CD4-positive, alpha-beta T cell treated with Interleukin-17A for 4 hours (primary cell): Measurements from ENCODE around the gene NADK.
"Not testable (repeated sequence)": the region's sequence is repeated elsewhere in the genome, so short reads cannot be mapped to it uniquely, and the experiment has no call there.

Experiments
- DNase-seq: peaks from one replicate; pipeline ENCODE4 v3.0.0-alpha.2; 2020; ENCODE audit warnings: mixed read lengths

Gene NADK

DNA sequence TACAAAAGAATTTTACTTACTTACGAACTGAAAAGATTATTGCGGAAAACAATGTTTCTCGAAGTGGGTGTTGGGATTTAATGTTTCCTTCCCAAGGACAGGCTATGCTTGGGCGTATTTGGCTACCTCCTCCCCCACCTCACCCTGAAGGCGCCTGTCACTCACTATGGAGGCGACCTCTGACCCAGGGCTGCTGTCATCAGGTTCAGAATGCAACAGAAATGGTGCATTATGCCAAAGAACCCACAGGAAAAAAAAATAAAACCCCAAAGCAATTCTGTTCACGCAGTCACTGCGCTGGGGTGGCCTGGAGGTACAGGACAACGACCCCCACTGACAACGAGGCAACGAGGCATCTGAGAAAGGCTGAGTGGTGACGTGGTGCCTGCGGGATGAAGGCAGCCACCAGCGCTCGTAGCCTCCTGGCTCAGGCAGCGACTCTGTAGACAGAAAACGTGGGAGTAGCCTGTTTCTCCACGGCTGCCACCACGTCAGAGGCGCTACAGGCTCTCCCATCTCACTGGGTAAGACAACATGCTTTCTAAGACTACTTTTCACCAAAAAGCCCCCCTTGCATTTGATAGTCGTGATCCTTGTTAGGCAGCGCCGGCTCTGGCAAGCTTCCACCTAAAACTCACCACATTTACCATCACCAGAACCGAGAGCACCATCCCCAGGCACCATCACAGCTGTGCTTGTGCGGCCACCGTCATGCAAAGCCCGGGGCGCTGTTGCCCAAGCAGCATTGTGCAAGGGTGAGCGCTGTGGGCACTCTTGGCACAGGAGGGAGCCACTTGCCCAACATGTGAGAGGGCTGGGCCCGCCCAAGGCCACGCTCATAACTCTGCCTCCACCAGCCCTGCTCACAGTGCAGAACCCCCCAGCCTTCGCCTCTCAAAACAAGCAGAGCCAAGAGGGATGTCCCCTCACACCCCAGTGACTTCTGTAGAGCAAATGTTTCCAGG, 14.3 kb downstream of the NADK start:
- DNase-seq = no peak

DNA sequence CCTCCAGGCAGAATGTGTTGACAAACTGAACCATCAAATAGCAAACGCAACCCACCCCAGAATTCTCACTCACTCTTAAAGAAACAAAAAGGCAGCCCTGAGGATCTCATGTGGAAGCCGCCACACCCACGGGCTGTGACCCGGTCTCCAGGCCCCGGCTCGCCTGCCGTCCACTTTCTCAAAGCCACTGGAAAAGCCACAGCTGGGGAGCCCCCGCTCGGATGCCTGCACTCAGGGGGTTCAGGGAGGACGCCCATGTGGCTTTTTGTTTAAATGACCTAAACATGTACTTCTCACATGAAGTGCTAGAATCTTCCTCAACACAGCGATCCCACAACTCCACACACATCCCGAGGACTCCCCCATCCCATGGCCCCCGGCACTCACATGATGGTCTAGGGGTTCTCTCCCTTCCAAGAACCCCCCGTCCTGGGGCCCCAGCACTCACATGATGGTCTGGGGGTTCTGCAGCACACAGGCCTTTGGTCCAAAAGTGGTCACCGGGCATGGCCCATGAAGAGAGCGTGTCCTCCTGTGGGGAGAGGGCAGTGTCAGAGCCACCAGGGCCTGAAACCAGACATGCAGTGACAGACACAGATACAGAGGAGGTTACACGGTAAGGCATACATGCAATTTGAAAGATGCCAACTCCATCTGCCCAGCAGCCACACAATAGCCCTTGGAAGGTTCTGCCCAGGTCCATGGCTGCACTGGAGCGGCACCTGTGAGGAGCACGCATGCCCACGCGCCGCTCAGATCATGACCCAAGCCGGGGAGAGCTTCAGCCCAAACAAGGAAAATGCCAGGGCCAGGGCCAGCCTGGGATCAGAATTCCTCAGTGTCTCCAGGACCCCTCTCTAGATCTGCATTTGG, 16.5 kb downstream of the NADK start:
- no peak for DNase-seq

DNA sequence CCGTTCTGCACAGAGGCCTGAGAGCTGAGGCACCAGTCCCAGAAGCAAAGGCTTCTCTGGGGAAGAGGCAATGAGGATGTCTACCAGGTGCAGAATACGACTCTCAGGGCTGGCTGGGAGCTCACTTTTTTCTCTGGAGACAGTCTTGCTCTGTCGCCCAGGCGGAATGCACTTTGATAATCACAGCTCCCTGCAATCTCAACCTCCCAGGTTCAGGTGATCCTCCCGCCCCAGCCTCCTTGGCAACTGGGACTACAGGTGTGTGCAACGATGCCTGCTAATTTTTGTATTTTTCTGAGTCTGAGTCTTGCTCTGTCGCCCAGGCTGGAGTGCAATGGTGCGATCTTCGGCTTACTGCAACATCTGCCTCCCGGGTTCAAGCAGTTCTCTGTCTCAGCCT, 17.6 kb downstream of the NADK start:
- no peak for DNase-seq

DNA sequence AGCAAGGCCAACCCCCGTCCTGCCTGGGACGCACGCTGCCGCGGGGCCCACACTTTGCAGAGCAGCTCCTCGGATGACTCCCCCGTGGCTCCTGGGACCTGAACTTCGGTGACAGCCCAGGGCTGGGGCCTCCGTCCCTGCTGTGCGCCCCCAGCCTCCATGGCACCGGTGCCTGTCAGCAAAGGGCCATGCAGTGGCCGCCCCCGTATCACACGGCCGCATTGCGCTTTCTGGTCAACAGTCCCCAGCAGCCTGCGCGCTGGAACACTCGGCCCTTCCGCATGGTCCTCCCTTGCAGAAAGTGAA, 18.0 kb downstream of the NADK start:
- DNase-seq = no peak

DNA sequence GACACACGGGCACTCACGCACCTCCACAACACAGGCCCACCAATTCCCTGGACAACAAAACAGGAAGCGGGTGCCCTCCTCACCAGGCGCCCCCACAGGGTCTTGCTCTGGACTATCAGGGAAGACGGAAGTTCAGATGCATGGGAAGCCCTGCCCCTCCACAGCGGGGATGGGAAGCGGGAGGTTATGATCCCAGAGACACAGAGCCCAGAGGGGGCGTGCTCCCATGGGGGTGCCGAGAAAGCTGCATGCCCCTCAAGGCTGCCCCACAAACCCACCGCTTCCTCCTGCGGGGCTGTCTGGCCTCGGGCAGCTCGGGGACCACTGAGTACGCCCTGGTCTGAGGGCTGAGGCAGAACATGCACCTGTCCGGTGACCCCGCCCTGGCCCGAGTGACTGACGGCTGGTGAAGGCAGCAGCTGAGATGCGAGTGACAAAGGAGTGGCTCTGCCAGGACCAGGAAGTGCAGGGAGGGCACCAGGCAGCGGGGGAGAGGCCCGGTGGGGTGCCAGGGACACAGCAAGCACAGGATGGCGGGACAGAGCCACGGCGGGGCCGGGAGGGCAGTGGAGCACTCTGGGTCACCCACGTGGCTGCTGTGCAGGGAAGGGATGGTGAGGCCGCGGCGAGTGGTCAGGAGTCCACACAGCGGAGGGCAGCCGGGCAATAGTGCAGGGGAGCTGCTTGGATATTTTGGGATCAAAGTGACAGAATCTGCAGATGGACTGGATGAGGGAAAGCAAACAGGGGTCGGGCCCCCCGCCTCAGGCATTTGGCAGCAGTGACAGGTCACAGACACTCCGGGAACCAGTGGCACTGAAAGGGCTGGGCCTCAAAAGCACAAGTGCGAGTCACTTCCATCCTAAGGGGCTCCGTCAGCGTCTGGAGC, 18.6 kb downstream of the NADK start:
- no peak for DNase-seq

DNA sequence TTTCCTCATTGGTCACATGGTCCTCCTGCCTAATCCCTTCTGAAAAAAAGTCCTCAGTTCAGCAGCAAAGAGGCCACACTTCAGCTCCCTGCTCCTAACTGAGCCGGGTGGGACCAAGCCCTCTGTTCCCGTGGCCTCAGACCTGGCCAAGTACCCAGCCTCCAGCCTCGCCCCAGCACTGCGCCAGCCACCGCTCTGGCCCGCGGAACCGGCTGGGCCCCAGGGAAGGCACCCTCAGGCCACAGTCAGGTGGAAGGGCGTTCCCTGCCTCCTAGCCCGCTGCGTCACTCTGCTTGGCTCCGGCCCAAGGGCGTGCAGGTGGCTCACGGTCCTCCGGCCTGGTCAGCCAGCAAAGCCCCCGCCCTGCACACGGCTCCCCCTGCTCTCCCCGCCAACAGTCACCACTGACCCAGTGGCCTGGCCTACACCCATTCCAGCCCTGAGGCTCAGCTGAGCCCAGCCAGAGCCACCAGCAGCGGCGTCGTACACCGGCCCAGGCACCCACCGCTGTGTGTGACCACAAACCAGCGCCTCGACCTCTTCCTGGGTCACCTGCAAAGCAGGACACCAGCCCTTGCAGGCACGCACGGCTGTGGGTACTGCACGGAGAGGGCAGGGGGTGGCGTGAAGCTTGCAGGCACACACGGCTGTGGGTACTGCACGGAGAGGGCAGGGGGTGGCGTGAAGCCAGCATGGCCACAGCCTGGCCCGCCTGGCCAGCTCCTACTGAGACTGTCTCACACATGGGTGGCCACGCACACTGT, 19.4 kb downstream of the NADK start:
- no peak for DNase-seq

DNA sequence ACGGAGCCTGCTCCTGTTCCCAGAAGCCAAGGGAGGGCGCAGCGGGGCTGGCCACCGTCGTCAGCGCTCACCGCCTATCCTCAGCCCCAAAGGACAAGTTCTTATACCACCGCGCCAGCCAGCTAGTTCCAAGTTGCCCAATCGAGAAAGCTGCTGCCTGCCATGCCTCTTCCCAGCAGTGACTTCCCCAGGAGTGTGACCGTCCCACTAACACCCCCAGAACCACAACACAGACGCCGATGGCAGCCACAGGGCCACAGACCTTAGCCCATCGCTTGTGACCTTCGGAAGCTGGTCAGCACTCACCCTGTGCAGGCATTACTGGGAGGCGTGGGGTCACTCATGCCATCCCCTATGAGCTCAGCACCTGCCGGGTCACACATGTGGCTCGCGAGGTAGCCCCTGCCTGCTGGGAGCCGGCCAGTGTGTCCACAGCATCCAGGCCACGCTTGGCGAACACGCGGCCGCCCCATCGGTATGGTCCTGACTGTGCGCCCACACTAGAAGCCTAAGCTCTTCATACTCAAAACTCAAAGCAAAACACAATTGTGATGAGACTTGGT, 20.1 kb downstream of the NADK start:
- no peak for DNase-seq

DNA sequence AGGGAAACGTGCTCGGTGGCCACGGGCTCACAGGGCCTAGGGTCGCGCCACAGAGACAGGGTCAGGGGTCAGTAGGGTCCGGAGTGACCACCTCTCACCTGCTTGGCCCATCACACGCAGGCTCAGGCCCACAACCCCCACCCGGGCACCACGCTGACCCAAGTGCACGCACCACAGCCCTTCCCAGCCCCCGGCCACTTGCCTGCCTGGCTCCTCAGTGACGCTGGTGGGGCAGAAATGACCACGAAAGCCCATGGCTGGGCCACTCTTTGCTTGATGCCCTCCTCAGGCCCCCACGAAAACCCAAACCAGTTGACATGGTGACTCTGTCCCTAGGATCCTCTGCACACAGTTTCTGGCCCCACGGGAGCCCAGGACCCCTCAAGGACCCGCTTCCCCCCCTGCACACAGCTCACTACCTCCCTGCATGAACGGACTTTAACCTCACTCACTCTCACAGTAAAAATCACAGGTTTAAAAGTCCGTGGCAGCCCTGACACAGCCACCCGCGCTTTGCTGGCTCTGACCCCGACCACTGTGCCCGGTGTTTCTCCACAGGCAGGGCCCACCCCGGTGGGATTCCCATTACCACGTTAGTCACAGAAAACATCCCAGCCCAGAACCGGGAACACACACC, 20.7 kb downstream of the NADK start:
- no peak for DNase-seq

DNA sequence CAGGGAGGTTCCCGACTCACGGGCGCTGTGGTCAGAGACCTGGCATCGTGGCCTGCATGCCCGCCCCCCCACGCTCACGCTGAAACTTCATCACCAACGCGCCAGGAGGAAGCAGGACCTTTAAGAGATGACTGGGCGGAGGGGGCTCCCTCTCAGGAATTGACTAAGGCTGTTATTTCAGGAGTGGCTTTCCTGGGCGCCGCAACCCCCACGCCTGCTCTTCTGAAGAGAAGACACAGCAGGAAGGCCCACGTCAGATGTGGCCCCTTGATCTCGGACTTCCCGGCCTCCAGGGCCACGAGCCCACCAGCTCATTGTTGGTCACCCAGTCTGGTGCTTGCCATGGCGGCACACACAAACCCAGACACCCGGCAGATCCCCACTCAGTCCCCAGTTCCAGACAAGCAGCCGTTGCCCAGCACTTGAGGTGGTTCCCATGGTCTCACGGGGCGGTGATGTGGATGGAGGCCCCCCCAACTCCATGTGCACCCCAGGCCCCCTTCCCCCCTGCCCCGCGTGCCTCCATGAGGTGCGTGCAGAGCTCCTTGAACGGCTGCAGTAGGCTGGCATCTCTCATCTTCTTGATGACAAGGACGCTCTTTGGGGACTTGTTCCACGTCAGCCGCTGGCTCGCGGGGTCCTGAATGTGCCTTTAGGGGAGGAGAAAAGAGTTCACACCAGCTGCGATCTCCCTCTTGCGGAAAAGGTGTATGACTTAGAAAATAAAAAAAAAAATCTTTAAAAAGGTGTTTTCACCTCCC, 21.4 kb downstream of the NADK start:
- DNase-seq = no peak

DNA sequence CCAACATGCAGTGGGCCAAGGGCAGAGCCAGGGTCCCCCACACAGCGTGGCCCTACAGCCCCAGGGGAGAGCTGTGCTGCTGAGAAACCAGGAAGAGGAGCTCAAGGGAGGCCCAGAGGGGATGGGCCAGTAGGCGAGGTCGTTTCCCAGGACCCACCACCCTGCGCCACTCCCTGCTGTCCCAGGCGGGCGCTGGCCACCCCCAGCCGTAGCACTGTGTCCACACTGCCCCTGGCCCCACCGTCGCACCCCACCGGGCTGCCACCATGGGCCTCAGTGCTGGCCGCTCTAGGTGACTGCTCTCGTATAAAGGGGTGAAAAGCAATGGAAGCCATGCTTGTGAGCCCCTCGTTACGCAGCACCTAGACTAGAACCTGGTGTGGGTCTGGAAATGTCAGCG, 22.4 kb downstream of the NADK start:
- no peak for DNase-seq

DNA sequence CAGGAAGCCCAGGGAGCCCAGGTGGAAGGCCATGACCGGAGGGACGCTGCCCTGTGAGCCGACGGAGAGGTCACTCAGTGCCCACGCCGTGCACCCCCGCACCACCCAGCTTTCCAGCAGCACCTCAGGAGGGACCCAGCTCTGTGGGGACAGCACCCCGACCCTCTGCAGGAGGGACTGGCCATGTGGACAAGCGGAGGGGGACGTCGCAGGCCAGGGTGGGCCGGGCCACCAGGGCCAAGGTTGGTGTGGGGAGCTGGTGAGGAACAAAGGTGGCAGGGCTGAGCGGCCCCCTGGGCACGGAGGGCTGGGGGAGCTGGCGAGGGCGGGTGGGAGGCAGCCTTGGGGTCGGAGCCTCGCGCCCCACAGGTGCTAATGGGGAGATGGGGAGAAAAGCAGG, 22.8 kb downstream of the NADK start:
- no peak for DNase-seq

DNA sequence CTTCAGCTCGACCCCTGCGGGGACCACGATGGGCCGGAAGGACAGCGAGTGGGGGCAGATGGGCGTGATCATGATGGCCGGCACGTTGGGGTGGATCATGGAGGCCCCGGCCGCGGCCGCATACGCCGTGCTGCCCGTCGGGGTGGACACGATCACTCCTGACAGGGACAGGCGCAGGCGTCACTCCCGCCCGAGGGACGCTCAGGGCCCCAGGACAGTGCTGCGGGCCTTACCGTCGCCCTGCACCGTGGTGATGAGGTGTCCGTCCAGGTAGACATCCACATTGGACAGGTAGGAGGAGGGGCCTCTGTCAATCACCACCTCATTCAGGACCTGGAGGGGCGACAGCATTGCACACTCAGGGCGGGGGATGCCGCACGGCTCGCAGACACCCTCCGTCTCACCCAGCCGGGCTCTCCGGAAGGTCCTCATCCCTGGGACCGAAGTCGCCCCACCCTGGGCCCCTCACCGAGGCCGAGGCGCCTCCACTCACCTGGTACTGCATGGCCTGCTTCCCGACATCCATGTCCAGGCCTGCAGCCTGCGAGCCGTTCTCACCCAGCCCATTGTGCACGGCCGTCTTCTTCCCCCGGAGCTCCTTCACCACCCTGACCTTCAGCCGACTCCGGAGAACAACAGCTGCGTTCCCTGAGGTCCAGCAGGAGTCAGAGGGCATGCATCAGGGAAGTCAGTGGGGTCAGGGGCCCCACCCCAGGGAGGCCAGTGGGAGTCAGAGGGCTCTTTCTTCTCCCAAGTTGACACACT, 24.0 kb downstream of the NADK start:
- no peak for DNase-seq

DNA sequence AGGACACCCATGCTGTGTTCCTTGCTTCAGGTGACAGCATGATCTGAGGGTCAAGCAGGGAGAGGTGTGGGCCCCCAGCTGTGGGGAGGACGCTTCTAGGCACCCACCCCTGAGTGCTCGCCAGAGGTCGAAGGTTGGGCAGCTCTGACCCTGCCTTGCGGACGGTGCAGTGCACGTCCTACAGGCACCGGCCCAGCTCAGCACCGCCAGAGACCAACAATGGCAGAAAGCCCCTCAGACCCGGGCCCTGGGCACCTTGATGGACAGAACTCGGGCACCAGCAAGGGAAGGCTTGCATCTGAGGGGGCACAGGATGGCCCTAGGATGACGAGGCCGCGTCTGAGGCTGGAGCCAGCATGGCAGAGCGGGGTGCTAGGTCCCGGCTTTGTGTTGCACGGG, 24.7 kb downstream of the NADK start:
- DNase-seq = no peak

DNA sequence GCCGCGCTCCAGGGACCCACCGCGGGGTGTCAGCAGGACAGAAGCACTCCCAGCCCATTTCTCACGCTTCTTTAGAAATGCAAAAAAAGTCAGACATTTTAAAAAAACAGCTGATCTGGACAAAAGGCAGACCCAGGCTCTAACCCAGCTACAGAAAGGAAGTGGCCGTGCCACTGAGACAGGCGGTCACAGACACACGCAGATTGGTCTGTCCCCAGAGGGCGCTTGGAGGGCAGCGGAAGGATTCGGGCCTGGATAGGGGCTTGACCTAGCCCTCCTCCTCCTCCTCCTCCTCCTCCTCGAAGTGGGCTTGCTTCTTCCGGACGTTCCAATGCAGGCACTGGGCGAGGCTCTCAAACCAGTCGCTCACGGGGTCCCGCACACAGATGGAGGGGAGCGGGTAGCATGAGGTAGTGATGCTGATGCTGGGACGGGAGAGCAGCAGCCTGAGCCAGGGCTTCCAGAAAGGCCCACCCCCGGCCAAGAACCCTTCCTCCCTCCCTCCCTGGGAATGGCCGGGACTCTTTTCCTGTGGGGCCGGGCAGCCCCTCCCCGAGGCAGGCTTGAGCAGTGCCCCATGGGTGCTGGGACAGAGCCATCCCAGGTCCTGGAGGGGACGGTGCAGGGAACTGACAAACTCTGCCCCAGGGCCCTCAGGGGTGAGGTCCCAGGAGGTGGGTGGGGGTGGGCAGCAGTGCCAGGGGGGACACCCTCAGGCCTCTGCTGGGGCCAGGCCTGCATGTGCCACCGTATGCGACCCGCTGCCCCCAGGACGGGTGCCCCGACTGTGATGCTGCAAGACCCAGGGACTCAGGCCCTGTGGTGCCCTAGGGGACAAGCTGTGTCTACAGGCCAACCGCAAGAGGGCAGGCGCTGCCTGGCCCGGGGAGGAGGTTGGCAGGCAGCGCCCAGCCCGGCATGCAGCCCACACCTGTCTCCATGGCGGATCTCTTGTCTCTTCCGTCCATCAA, 25.3 kb downstream of the NADK start:
- no peak for DNase-seq

DNA sequence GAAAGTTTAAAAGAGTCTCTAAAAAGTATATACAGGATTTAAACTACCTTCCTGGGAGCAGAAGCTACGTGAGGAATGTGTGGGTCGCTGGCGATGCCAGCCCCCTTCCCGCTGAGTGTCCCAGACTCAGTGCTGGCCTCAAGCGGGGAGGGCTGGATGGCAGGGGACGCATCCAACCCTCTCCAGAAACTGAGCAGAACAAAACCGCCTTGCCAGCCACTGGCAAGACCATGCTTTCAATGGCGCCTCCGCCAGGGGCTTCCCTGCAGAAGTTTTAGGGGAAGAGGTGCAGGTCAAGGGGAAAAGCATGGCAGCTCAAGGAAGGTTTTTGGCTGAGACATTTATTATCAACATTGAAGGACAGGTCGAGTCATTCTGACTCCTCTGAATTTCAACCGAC, 26.1 kb downstream of the NADK start:
- DNase-seq = no peak

DNA sequence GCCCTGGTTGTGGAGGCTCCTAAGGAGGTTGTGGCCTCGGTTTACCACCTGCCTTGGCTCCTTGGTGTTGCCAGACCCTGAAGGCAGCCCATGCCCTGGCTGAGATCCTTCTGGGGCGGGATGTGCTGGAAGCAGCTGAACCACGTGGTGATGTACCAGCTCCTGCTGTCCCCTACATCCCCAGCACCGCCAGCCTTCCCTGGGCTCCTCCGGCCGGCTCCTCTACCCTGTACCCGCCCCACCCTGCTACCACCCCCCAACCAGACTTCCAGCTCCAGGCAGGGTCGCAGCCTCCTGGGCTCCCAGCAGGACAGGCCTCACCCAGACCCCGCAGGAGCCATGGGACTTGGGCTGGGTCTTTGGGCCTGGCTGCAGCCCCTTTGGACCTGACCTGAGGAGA, 28.3 kb downstream of the NADK start:
- not testable (repeated sequence) for DNase-seq

DNA sequence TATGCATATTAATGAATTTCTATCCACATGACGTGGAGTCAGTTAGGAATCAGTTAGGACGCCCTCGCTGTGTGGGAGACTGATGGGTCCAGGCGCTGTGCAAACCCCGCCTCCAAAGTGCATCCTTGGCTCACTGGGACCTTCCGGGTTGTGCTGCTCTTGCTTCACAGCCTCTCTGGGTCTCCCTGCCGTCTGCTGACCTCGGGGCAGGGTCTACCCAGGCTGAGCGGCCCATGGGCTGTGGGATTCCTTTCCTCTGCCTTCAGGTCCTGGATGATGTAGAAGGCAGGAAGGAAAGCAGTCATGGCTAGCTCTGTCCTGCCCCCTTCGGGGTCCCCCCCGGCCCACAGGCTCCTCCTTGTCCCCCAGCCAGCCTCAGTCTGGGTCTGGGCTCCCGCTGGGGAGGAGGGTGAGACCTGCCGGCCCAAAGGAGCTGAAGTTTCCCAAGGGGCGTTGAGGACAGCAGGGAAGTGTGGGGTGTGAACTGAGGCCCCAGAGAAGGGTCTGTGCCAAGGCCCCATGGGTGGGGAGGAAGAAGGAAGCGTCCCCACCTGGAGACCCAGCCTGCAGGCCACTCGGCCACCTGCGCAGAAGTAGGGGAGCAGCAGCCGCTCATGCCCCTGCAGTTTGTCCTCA, 29.5 kb downstream of the NADK start:
- no peak for DNase-seq

DNA sequence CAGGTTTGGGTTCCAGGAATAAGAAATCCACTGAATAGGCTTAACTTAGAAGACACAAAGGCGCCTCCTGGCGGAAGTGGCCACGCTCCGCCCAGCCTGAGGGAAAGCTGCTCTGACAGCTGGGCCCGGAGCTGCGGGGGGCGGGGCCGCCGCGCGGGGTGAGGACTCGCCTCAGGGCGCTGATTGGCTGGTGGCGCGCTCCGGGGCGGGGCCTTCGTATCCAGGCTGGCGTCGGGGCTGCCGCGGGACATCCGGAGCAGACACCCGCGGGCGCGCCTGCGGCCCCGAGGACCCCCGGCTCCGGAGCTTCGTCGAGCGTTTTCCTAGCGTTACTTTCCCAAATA, 31.7 kb downstream of the NADK start:
- DNase-seq = not testable (repeated sequence)
